VCaP (cell line): ENCODE measurements around the gene AGT.

Experiments
- H3K27ac ChIP-seq: fragments of 450-650 bp; 2 replicates; pipeline ENCODE4 v1.5.1; 2017
- TF ChIP-seq, protein P1 (sequence below): fragments of 450-650 bp; conservative IDR thresholded peaks from 2 replicates; pipeline ENCODE4 v1.5.1; 2017; ENCODE audit warnings: mild to moderate bottlenecking, moderate library complexity

AGT gene

GRCh38 chr1:230749150-230749549 is 35.2 kb upstream of the AGT start:
- no peak overlapping the region for H3K27ac ChIP-seq
- TF ChIP-seq, protein P1, sequence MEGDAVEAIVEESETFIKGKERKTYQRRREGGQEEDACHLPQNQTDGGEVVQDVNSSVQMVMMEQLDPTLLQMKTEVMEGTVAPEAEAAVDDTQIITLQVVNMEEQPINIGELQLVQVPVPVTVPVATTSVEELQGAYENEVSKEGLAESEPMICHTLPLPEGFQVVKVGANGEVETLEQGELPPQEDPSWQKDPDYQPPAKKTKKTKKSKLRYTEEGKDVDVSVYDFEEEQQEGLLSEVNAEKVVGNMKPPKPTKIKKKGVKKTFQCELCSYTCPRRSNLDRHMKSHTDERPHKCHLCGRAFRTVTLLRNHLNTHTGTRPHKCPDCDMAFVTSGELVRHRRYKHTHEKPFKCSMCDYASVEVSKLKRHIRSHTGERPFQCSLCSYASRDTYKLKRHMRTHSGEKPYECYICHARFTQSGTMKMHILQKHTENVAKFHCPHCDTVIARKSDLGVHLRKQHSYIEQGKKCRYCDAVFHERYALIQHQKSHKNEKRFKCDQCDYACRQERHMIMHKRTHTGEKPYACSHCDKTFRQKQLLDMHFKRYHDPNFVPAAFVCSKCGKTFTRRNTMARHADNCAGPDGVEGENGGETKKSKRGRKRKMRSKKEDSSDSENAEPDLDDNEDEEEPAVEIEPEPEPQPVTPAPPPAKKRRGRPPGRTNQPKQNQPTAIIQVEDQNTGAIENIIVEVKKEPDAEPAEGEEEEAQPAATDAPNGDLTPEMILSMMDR = no peak

DNA sequence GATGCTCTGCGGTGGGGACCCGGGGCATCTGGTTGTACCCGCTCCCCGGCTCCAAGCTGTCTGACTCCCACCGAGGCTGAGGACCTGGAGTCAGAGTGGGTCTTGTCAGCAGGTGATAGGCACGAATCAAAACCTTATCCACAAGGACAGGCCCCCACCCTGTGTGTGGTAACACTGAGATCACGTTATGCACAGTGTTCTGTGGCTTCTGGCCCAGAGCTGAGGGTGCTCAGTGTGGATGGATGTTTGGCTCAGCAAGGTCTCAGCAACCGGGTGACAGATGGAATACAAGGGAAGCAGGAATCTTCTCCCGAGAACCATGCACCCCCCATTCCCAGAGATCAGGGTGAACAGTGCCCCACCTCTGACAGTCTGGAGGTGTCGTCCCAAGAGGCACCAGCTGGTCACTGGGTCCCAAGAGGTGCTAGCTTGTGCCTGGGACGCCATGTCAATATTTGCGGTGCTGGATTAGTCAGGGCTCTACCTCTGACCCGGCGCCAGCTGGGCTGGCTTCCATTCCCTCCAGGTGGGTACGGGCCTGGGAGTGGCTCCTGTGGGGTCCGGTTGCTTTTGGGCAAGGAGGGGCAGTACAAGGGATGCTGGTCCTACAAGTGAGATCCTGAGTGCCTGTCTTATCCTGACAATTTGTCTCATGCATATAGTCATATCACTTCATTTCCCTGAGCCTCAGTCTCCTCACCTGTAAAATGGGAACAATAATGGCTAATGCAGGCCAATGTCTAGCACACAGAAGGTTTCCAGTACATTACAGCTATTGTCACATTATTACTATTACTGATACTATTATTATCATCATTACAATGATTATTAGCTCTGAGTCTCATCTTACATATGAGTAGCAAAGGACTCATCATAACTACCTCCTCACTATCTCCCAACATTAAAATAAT is 34.2 kb upstream of the AGT start:
- TF ChIP-seq, protein P1 = no peak
- no peak overlapping the region for H3K27ac ChIP-seq

DNA sequence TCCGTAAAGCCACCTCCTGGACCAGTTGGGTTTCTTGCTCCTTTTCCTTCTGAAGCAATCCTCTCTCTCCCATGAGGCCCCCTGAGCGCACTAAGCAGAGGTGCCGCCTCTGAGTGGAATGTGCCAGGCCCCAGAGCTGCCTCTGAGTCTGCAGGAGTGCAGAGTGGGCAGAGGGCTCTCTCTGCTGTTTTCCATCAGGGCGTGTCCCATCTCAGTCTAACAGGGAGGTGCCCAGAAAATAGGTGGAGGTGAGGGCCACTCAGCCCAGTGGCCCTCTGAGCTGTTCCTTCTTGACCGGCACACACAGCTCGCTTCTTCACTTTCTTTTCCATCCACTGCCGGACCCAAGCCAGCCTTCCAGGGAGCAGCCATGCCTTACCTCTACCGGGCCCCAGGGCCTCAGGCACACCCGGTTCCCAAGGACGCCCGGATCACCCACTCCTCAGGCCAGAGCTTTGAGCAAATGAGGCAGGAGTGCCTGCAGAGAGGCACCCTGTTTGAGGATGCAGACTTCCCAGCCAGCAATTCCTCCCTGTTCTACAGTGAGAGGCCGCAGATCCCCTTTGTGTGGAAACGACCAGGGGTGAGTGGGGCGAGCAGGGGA is 33.3 kb upstream of the AGT start, which contains the start of gene CAPN9:
Gene CAPN9, plus strand, starts transcription at position 262 of the 604 bp plus-strand sequence. Its CDS starts 109 bp downstream, at position 371.
- TF ChIP-seq, protein P1 = no peak
- no peak within 1 kb of the TSS for H3K27ac ChIP-seq

DNA sequence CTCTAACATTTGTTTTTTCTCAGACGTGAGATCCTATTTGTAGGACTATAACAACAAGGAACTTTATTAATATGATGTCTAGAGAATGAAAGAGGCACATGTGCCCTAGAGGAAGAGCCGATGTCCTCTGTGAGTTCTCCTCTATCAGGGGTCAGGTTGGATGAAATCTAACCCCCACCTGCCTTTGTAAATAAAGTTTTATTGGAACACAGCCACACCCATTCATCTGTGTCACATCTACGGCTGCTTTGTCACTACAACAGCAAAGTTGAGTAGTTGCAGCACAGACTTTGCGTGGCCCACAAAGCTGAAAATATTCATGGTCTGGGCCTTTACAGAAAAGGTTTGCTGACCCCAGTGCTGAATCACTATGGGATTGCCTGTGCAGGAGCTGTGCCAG is 32.7 kb upstream of the AGT start:
- no peak overlapping the region for H3K27ac ChIP-seq
- TF ChIP-seq, protein P1 = no peak

GRCh38 chr1:230745071-230745470 is 31.1 kb upstream of the AGT start:
- no peak overlapping the region for H3K27ac ChIP-seq
- TF ChIP-seq, protein P1 = no peak

DNA sequence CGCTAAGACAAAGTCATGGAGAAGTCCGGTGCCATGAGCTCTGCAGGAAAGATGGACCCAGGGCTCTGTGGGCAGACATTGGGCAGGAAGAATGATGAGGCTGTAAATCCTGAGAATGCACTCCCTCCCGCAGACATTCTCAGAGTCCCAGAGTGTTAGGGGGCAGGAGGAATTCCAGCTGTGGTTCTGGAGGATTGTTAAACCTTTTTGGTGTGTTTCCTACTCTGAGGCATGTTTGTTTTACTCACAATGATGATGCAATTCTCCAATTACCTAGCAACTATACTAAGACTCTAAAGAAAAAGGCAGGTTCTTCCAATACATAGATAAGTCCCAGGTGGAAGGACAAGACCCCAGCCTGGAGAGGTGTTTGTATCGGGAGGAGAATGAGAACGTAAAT is 30.5 kb upstream of the AGT start:
- H3K27ac ChIP-seq = no peak overlapping the region
- TF ChIP-seq, protein P1 = no peak

- TF ChIP-seq, protein P1 = no peak
Measured at GRCh38 chr1:230743899-230744298, 30.0 kb upstream of the AGT start.

More at GRCh38 chr1:230743899-230744298, 30.0 kb upstream of the AGT start:
- no peak overlapping the region for H3K27ac ChIP-seq
